Lower leg skin (tissue), 3 donors: Measurements from ENCODE around the gene ATPAF2.

Experiments
- CTCF ChIP-seq, 3 donors: fragments of 450-650 bp; IDR thresholded peaks; one replicate each; pipeline ENCODE4 v1.5.1; 2016; ENCODE audit warnings: antibody characterized with exemption in 3 of 3, mild to moderate bottlenecking in 3 of 3, moderate library complexity in 2 of 3
- POLR2A ChIP-seq, 2 donors: fragments of 450-650 bp; IDR thresholded peaks; one replicate each; pipeline ENCODE4 v1.6.1; 2016 to 2017; ENCODE audit warnings: antibody characterized with exemption in 2 of 2, mild to moderate bottlenecking in 1 of 2, moderate library complexity in 1 of 2

GRCh38 chr17:18084256-18084655 is 45.3 kb upstream of the ATPAF2 start:
- TF ChIP-seq POLR2A (IDR thresholded peaks at IDR 0.05): no peak
- no peak for TF ChIP-seq CTCF (IDR thresholded peaks at IDR 0.05)
